A549 treated with GW870086 at 1 μM for 4 hours (cell line): ENCODE measurements around the gene ALKBH3. TPM values are rescaled to one million over a fixed set of nuclear protein-coding genes. Genes with fewer than 3 reads are reported as not detected.

Source experiments
- total RNA-seq: library from RNA; stranded (reverse); fragments of 200-300 nt; extraction: Qiagen RNA extraction; gene quantifications from 5 replicates; pipeline ENCODE4 v1.2.3, GENCODE V29; 2022; ENCODE audit warnings: low read depth

The ALKBH3 gene
- 25.0 to 30.3 TPM (median 25.9 TPM) in 5 replicates for total RNA-seq

DNA sequence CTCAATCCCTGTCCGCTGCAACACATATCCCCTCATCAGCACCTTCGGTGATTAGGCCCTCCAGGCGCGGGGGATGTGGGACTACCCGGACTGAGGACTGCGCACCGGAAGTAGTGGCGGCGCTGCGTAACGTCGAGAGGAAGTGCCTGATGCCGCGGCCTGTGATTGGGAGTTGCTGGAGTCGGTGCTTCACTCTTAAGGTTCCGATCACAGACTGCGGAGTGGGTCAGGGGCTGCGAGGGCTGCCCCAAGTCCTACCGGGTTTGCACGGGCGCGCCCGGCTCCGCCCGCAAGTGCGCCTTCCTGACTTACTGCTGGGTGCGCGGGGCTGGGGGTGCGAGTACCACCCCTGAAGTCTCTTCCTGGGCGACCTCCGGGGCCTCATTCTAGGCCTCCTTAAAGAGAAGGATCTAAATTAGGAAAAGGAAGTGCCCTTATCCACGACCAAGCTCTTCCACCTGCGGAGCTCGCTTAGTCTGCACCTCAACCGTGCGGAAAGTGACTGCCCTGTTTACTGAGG lies at the start of gene ALKBH3:
TSS of gene ALKBH3 (plus strand) at position 192 of the 520 bp plus-strand sequence. CDS start 1,822 bp downstream, outside the sequence.

Other genes starting within 250 kb of the ALKBH3 start
- gene HSD17B12, start 200.1 kb upstream of the ALKBH3 start, total RNA-seq: 56.7 to 73.7 TPM (median 69.0 TPM) in 5 replicates
- 2.0 to 5.7 TPM (median 4.0 TPM) in 5 replicates for gene C11orf96, start 61.8 kb downstream of the ALKBH3 start, total RNA-seq
- not detected in 5 replicates for gene ACCSL, start 167.2 kb downstream of the ALKBH3 start, total RNA-seq
- gene ACCS, start 185.4 kb downstream of the ALKBH3 start, total RNA-seq: 12.6 to 19.2 TPM (median 16.7 TPM) in 5 replicates
- 55.5 to 61.2 TPM (median 58.6 TPM) in 5 replicates for gene EXT2, start 214.8 kb downstream of the ALKBH3 start, total RNA-seq